HG02885 (cell line): ENCODE data around the gene ADCY5.
"Not testable (repeated sequence)": the region's sequence is repeated elsewhere in the genome, so short reads cannot be mapped to it uniquely, and the experiment has no call there.

Experiments used
- ATAC-seq: cut with Tn5 transposase; IDR thresholded peaks from one replicate; pipeline ENCODE4 v1.9.1; 2021; ENCODE audit warnings: mild to moderate bottlenecking; ENCODE audit not compliant: unreplicated experiment, poor library complexity

Gene ADCY5

DNA sequence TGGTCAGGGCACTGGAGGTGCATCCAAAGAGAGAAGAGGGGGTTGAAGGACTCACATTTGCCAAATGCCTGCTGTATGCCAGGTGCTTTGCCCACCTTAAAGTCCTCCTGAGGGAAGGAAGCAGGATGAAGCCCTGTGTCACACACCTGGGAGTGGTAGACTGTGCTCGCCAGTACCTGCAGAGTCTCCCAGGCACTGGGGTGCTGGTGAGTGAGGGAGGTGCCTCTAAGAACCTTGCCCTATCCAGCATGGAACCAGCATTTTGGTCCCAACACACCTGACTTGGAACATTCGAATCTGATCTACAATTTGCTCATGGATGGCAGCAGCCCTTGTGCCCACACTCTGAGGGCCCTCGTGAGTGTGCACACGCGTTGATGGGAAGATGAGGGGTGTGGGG lies 170.4 kb downstream of the ADCY5 start:
- no peak for ATAC-seq

DNA sequence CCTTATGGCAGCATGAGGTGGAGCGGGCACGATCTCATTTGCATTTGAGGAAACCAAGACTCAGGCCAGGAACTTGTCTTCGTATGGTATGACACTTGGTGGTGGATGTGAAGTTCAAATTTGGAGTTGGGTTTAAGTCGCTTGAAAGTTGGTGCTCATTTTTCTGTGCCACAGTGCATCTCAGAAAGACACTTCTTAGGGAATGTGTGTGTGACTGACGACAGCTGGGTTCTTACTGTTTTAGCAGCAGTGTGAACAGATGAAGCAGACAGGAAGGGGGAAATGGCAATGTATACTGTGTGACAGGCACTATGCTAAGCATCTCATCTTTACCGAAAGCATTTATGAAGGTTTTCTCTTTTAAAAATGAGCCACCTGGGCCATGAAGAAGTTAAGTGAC lies 171.8 kb downstream of the ADCY5 start:
- no peak for ATAC-seq

GRCh38 chr3:123276346-123277006 lies 172.4 kb downstream of the ADCY5 start:
- ATAC-seq: no peak

DNA sequence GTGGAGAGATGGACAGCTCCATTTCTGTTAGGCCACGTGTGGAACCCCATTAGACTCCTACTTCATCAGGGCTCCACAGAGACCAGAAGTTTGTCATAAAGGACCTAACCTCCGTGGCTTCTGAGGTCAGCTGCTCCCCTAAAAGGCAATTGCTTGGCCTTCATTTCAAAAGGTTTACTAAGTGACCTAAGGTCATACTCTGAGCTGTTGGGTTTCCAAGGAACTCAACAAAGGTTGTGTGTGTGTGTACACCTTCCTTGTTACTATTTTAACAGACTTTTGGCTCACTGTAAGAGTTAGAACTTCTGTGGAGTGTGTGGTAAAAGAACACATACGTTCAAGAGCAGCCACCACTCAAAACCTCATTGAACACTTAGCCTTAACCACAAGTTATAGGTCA lies 173.2 kb downstream of the ADCY5 start:
- ATAC-seq: no peak

DNA sequence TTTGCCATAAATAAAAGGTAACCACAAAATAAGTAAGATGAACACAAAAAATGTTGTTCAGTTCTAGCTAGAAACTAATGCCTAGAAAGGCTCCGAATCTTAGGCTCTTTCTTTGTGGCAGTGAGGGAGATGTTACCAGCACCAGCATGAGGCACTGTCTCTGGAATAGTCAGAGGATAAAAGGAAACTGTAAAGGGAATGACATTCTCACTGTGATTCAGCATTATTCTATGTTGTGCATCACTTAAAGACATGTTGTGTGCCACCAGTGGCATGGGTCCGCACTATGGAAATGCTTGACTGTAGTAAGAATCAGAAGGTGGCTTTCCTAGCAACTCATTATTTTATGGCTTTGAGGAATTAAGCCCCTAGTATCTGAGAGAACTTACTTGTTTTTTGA lies 176.3 kb downstream of the ADCY5 start:
- ATAC-seq: no peak

DNA sequence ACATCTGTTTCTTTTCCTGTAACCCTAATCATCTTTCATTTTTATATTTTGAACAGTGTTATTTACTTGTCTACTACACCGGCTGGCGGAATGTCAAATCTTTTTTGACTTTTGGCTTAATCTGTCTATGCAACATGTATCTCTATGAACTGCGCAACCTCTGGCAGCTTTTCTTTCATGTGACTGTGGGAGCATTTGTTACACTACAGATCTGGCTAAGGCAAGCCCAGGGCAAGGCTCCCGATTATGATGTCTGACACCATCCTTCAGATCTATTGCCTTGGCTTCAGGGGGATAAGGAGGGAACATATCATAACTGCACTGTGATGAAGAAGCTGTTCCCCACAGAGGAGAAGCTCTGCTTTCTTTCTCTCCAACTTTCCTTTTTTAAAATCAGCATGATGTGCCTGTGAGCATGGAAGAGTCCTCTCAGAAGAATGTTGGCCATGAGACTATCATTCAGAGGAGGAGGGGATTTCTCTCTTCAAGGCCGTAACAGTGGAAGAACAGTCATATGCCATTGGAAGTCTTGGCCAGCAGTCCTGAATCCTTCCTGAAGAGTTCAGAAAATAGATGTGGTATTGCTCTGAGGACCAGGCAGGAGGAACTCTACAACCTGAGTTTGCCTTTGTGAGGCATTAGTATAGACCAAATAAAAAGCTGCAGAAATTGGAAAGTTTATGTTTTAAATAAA lies 177.3 kb downstream of the ADCY5 start:
- ATAC-seq: no peak

GRCh38 chr3:123270818-123271217 lies 178.1 kb downstream of the ADCY5 start:
- no peak for ATAC-seq

DNA sequence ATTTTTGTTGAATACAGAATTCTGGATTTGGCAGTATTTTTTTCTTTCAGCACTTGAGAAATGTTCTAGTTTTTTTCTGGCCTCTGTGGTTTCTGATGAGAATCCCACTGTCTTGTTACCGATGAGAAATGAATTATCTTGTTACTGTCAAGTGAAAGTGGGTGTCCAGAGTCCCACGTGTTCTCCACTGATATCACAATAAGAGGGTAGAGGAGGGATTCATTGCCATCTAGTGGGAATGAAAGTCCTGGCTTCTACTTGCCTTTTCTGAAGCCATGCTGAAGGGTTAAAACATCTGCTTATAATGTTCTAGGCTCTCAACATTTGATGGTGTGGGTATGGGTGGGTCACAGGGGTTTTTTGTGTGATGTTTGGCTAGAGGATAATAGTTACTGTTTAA lies 181.1 kb downstream of the ADCY5 start:
- no peak for ATAC-seq

GRCh38 chr3:123263941-123264340 lies 184.9 kb downstream of the ADCY5 start:
- ATAC-seq: no peak

- no peak for ATAC-seq
Measured at GRCh38 chr3:123262868-123263267, 186.0 kb downstream of the ADCY5 start.

DNA sequence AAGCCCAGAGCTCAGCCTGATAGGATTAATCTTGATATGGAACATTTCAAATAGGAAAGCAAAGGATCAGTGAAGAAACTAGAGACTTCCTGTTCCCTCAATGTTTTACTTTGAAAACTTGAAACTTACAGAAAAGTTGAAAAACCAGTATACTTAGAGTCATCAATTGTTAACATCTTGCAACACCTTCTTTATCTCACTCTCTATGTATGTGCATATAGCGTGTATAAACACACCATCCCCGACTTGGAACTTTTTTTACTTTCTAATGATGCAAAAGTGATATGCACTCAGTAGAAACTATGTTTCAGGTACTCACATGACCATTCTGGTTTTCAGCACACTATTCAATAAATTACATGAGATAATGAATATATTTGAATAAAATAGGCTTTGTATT lies 186.7 kb downstream of the ADCY5 start:
- no peak for ATAC-seq

DNA sequence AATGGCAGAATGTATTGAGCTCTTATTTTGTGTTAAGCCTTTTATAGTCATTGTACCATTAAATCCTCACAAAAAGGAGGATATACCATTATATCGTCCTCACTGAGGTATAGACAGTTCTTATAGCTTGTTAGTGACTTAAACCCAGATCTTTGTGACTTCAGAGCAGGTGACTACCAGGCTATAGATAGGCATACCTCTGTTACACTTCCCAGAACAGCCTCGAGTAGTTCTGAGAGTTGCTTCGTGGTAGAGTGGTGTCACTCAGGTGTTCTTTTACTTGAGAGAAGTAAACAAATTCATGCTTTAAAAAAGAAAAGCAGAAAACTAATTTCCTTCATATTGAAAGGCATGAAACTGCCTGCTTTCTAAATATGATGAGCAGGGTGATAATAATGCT lies 187.2 kb downstream of the ADCY5 start:
- no peak for ATAC-seq

DNA sequence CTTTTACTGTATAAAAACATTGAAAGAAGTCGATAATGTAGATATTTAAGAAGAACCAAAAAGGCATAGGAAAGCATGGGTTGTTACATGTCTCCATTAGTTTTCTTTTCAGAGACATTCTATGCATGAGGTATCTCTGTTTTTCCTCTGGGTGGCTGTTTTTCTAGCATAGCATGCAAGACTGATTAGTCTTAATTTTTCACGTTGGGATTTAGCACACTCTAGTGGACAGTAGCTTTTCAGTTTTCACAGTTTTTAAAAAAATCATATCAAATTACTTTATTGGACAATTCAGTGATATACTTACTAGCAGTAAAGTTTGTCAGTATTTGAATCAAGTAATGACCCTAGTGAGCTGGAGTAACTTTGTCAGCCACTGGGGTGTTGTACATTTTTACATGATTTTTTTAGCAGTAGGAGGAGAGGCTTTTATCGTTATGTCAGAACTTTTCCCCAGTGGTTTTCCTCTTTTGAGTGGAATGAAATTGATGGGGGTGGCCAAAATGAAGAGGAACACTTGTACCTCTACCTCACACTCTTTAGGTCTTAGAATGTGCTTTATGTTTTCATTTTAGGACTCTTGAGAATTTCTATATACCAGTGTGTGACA lies 190.0 kb downstream of the ADCY5 start:
- no peak for ATAC-seq

DNA sequence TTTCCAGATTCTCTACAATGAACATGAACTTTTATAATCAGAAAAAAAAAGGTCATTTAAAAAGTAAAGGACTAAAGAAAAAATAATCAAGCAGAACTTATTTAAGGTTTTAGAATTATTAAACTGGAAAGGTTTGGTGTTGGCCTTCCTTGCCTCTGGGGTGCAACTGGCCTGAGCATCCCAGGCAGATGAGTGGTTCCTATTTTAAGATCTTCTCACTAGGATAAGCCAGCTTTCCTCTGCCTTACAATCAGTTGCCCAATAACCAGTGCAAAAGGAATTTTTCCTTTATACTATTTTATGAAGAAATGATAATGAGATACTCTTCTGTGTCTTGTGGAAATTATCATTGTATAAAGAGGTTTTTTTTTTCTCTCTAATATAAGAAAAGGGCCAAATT lies 190.5 kb downstream of the ADCY5 start:
- no peak for ATAC-seq

GRCh38 chr3:123256256-123256655 lies 192.6 kb downstream of the ADCY5 start:
- ATAC-seq: no peak

GRCh38 chr3:123246866-123247265 lies 202.0 kb downstream of the ADCY5 start:
- ATAC-seq: no peak

- ATAC-seq: no peak
Measured at GRCh38 chr3:123244128-123244527, 204.8 kb downstream of the ADCY5 start.

DNA sequence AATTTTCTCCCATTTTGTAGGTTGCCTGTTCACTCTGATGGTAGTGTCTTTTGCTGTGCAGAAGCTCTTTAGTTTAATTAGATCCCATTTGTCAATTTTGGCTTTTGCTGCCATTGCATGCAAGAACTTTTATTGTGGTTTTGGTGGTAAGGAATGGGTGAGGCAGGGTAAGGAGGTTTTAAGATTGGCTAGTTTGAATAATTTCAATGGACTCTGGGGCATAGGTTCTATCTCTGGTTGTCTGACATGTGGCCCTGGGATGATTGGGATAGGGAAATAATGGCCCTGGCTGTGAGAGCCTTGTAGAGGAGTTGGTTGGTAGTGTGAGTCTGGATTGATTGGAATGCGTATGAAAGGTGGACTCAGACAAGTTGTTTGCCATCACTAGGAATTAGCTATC lies 209.1 kb downstream of the ADCY5 start:
- ATAC-seq: no peak

DNA sequence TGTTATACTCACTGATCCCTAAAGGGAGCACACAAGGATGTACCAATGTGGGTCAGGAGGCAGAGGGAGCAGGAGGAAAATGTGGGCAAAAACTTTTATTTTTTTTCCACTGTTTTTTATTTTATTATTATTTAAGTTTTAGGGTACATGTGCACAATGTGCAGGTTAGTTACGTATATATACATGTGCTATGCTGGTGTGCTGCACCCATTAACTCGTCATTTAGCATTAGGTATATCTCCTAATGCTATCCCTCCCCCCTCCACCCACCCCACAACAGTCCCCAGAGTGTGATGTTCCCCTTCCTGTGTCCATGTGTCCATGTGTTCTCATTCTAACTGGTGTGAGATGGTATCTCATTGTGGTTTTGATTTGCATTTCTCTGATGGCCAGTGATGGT lies 209.7 kb downstream of the ADCY5 start:
- not testable (repeated sequence) for ATAC-seq

DNA sequence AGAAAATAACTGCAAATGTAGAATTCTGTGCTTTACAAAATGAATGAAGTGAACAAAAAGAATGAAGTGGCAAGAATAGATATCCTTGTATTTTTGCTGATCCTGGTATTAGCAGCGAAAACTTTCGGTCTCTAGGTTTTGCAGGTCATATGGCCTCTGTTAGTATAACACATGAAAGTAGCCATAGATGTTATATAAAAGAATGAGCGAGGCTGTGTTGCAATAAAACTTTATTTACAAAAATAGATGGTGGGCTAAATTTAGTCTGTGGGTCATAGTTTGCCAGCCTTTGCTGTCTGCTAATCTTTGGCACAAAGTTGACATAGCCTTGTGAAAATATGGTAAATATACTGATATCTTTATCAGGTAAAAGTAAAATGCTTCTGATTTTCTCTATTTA lies 212.0 kb downstream of the ADCY5 start:
- ATAC-seq: no peak
